ENCODE results near the gene PRF1. TPM values are rescaled to one million over a fixed set of nuclear protein-coding genes. Genes with fewer than 3 reads are reported as not detected.

Gene PRF1
- total and polyA plus RNA-seq, 2 of the 13 experiments (the other 11 are each of a cell fraction or from before 2014, with no cell fraction given): 1.00 to 1.4 TPM

DNA sequence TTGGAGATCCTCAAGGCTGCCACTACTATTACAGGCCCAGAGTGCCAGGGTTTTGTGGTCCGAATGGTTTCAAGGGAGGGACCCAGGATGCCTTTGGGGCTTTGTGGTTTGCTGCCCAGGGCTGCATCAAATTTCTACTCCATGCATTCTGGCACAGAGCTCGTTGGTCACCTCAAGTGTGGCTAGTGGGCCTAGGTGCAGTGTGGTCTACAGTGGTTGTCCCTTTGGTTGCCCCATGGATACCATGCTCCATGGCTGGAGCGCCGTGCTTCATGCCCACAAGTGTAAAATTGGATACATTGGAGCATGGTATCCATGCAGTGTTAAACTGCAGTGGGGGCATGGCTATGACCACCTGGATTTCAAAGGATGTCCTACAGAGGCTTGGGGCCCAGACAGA lies 5.4 kb upstream of the PRF1 start (continued):
- TF ChIP-seq, protein P1, sequence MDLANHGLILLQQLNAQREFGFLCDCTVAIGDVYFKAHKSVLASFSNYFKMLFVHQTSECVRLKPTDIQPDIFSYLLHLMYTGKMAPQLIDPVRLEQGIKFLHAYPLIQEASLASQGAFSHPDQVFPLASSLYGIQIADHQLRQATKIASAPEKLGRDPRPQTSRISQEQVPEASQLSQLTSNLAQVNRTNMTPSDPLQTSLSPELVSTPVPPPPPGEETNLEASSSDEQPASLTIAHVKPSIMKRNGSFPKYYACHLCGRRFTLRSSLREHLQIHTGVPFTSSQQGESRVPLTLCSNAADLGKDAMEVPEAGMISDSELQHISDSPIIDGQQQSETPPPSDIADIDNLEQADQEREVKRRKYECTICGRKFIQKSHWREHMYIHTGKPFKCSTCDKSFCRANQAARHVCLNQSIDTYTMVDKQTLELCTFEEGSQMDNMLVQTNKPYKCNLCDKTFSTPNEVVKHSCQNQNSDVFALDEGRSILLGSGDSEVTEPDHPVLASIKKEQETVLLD (CRISPR knock-in tag; IDR thresholded peaks at IDR 0.05; ENCODE audit: low read depth): no peak

GRCh38 chr10:70605161-70605560 lies 2.6 kb upstream of the PRF1 start:
- Histone ChIP-seq H3K9me3 (ENCODE audit: low read length) (no peaks in the 10 kb centered on the region), H3K4me2 (ENCODE audit: low read depth, low read length) (no peak overlapping the region), H3K36me3 (replicated peaks in 1 of 2; ENCODE audit: control insufficient read depth in 1 of 2, insufficient read depth in 2 of 2, low read length in 2 of 2) (no peaks in the 10 kb centered on the region), H3K27ac (ENCODE audit: extremely low read length, insufficient read depth, low read length) (no peak overlapping the region), H3K4me3 (replicated peaks in 1 of 3; ENCODE audit: insufficient read depth in 1 of 3, low read depth in 2 of 3, low read length in 3 of 3) (no peak overlapping the region), H4K20me1 (ENCODE audit: insufficient read depth, low read length) (no peaks in the 10 kb centered on the region), H2AFZ (ENCODE audit: low read length) (no peak overlapping the region), H3K79me2 (ENCODE audit: insufficient read depth, low read length) (no peaks in the 10 kb centered on the region), H3K4me1 (ENCODE audit: insufficient read depth, low read length) (peaks cover 8% of the 10 kb centered on the region; the same call in 1 of the 2 replicates), H3K9ac (ENCODE audit: insufficient read depth, low read depth, low read length) (no peak overlapping the region), H3K27me3 (ENCODE audit: control insufficient read depth in 1 of 2, insufficient read depth in 2 of 2, low read length in 2 of 2) (no peaks in the 10 kb centered on the region)
- ChIA-PET CTCF (ENCODE audit: low intra/inter-chr PET ratio, low total read pairs) (no interaction called here), POLR2A (no interaction called here)
- ATAC-seq (no peak), FAIRE-seq (no peak), DNase-seq (ENCODE audit: low spot score) (no peak)
- in situ Hi-C loops (cut with HindIII; ENCODE audit: extremely low pct_ligation_motif_present, low pct_unique_long_range_greater_than_20kb) (no loop called here), intact Hi-C loops (cut with micrococcal nuclease; ENCODE audit: unreplicated experiment) (no loop called here)
- WGBS (ENCODE audit: low lambda C conversion rate): 26% methylated on average over 2 of the region's 2 CpGs
- BruUV-seq (replicated peaks): no TSS peak
- TF ChIP-seq ZNF879 (CRISPR knock-in tag; IDR thresholded peaks at IDR 0.05): no peak
- no peak for TF ChIP-seq ZNF274 (CRISPR knock-in tag; IDR thresholded peaks at IDR 0.05)
- no peak for TF ChIP-seq KDM6A (CRISPR knock-in tag; IDR thresholded peaks at IDR 0.05; ENCODE audit: low read depth)
- TF ChIP-seq, protein P2, sequence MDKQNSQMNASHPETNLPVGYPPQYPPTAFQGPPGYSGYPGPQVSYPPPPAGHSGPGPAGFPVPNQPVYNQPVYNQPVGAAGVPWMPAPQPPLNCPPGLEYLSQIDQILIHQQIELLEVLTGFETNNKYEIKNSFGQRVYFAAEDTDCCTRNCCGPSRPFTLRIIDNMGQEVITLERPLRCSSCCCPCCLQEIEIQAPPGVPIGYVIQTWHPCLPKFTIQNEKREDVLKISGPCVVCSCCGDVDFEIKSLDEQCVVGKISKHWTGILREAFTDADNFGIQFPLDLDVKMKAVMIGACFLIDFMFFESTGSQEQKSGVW (CRISPR knock-in tag; IDR thresholded peaks at IDR 0.05; ENCODE audit: borderline replicate concordance): no peak
- TF ChIP-seq, protein P3, sequence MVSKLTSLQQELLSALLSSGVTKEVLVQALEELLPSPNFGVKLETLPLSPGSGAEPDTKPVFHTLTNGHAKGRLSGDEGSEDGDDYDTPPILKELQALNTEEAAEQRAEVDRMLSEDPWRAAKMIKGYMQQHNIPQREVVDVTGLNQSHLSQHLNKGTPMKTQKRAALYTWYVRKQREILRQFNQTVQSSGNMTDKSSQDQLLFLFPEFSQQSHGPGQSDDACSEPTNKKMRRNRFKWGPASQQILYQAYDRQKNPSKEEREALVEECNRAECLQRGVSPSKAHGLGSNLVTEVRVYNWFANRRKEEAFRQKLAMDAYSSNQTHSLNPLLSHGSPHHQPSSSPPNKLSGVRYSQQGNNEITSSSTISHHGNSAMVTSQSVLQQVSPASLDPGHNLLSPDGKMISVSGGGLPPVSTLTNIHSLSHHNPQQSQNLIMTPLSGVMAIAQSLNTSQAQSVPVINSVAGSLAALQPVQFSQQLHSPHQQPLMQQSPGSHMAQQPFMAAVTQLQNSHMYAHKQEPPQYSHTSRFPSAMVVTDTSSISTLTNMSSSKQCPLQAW (CRISPR knock-in tag; IDR thresholded peaks at IDR 0.05): no peak
- TF ChIP-seq KDM5B (CRISPR knock-in tag; IDR thresholded peaks at IDR 0.05; ENCODE audit: borderline replicate concordance): no peak
- TF ChIP-seq ZBTB46 (CRISPR knock-in tag; IDR thresholded peaks at IDR 0.05; ENCODE audit: borderline replicate concordance): no peak
- TF ChIP-seq JUND (CRISPR knock-in tag; IDR thresholded peaks at IDR 0.05): no peak
- no peak for TF ChIP-seq KLF12 (CRISPR knock-in tag; IDR thresholded peaks at IDR 0.05; ENCODE audit: borderline replicate concordance)
- no peak for TF ChIP-seq BORCS8-MEF2B (CRISPR knock-in tag; IDR thresholded peaks at IDR 0.05)
- TF ChIP-seq XRCC5 (optimal IDR thresholded peaks at IDR 0.05; ENCODE audit: low read length): no peak
- TF ChIP-seq CTCF (CRISPR knock-in tag; IDR thresholded peaks at IDR 0.05): no peak
- TF ChIP-seq MAZ (IDR thresholded peaks at IDR 0.05; ENCODE audit: borderline replicate concordance, low read depth, low read length): no peak
- no peak for TF ChIP-seq MAZ (CRISPR knock-in tag; IDR thresholded peaks at IDR 0.05; ENCODE audit: low read depth)
- TF ChIP-seq ZNF354B (CRISPR knock-in tag; IDR thresholded peaks at IDR 0.05): no peak
- no peak for TF ChIP-seq ADNP (CRISPR knock-in tag; IDR thresholded peaks at IDR 0.05)
